ENCODE results near the gene STK33. TPM values are rescaled to one million over a fixed set of nuclear protein-coding genes. Genes with fewer than 3 reads are reported as not detected.

The STK33 gene
- polyA plus RNA-seq, 3 donors = 25.3 to 34.5 (median 25.9) TPM

Other genes with a start within 250 kb of the STK33 start
- gene TRIM66, start 88.4 kb upstream of the STK33 start, polyA plus RNA-seq (ENCODE audit: insufficient read length in 3 of 3) = 1 to 10 TPM; 5.3 to 8.9 (median 5.9) TPM
- gene RPL27A, start 88.6 kb upstream of the STK33 start, polyA plus RNA-seq (ENCODE audit: insufficient read length in 3 of 3) = 1,000 to 10,000 TPM; 1,900 to 2,183 (median 2,002) TPM

Data from right renal cortex interstitium (tissue), 3 donors.